KMS-11 (cell line): ENCODE measurements around the gene VSIG1.

ENCODE experiments used
- H2AFZ ChIP-seq: fragments of 200-600 bp; sonication (generic); 2 replicates; pipeline ENCODE4 v1.6.1; 2016; ENCODE audit warnings: antibody characterized with exemption, mixed run types, low read depth
- H3K27ac ChIP-seq: fragments of 200-600 bp; sonication (generic); 2 replicates; pipeline ENCODE4 v1.6.1; 2016; ENCODE audit warnings: mild to moderate bottlenecking, mixed run types
- H3K27me3 ChIP-seq: fragments of 200-600 bp; sonication (generic); 2 replicates; pipeline ENCODE4 v1.6.1; 2017; ENCODE audit warnings: mild to moderate bottlenecking, low read depth, mixed run types, moderate library complexity; ENCODE audit not compliant: insufficient read depth
- H3K36me3 ChIP-seq: fragments of 200-600 bp; sonication (generic); 2 replicates; pipeline ENCODE4 v1.6.1; 2017; ENCODE audit warnings: mild to moderate bottlenecking, mixed run types; ENCODE audit not compliant: insufficient read depth
- H3K4me1 ChIP-seq: fragments of 200-600 bp; sonication (generic); 2 replicates; pipeline ENCODE4 v1.6.1; 2016; ENCODE audit warnings: mild to moderate bottlenecking, low read depth, mixed run types; ENCODE audit not compliant: poor library complexity, severe bottlenecking
- H3K4me2 ChIP-seq: fragments of 200-600 bp; sonication (generic); 2 replicates; pipeline ENCODE4 v1.7.0; 2016; ENCODE audit warnings: mild to moderate bottlenecking, mixed run types
- H3K4me3 ChIP-seq: fragments of 200-600 bp; sonication (generic); IDR thresholded peaks from 2 replicates; pipeline ENCODE4 v1.6.1; 2017; ENCODE audit warnings: low read depth, low read length, mixed read lengths; ENCODE audit not compliant: insufficient read depth
- H3K79me2 ChIP-seq: fragments of 200-600 bp; sonication (generic); 2 replicates; pipeline ENCODE4 v1.6.1; 2016; ENCODE audit warnings: low read depth, mixed run types; ENCODE audit not compliant: insufficient read depth
- H3K9ac ChIP-seq: fragments of 200-600 bp; sonication (generic); 2 replicates; pipeline ENCODE4 v1.6.1; 2016; ENCODE audit warnings: mild to moderate bottlenecking, mixed run types
- H4K20me1 ChIP-seq: fragments of 200-600 bp; sonication (generic); 2 replicates; pipeline ENCODE4 v1.6.1; 2016; ENCODE audit warnings: mild to moderate bottlenecking, mixed run types; ENCODE audit not compliant: insufficient read depth
- CTCF ChIP-seq: fragments of 200-600 bp; sonication (generic); conservative IDR thresholded peaks from 2 replicates; pipeline ENCODE4 v1.6.1; 2017; ENCODE audit warnings: low read depth, mild to moderate bottlenecking, antibody characterized with exemption, low read length, moderate library complexity, mixed read lengths

VSIG1 gene

GRCh38 chrX:108064613-108065012 is 19.7 kb downstream of the VSIG1 start:
- no peak overlapping the region for H3K4me2 ChIP-seq
- no peak for TF ChIP-seq CTCF
- H3K27ac ChIP-seq: no peak overlapping the region
- no peaks in the 10 kb centered on the region for H3K27me3 ChIP-seq
- H3K36me3 ChIP-seq: no peaks in the 10 kb centered on the region
- no peaks in the 10 kb centered on the region for H3K79me2 ChIP-seq
- no peak overlapping the region for H3K4me3 ChIP-seq
- no peak overlapping the region for H3K9ac ChIP-seq
- H2AFZ ChIP-seq: no peak overlapping the region
- no peaks in the 10 kb centered on the region for H4K20me1 ChIP-seq
- H3K4me1 ChIP-seq: no peaks in the 10 kb centered on the region

- H3K4me2 ChIP-seq: no peak overlapping the region
- H3K79me2 ChIP-seq: no peaks in the 10 kb centered on the region
- no peak overlapping the region for H3K4me3 ChIP-seq
- no peak overlapping the region for H2AFZ ChIP-seq
- H3K27me3 ChIP-seq: no peaks in the 10 kb centered on the region
- TF ChIP-seq CTCF: no peak
- H3K36me3 ChIP-seq: no peaks in the 10 kb centered on the region
- no peaks in the 10 kb centered on the region for H3K4me1 ChIP-seq
- no peak overlapping the region for H3K27ac ChIP-seq
- no peak overlapping the region for H3K9ac ChIP-seq
- no peaks in the 10 kb centered on the region for H4K20me1 ChIP-seq
Observed at GRCh38 chrX:108068121-108068520, 23.3 kb downstream of the VSIG1 start.

GRCh38 chrX:108070891-108071290 is 26.0 kb downstream of the VSIG1 start:
- no peak for TF ChIP-seq CTCF
- no peaks in the 10 kb centered on the region for H3K27me3 ChIP-seq

GRCh38 chrX:108071578-108071977 is 26.7 kb downstream of the VSIG1 start:
- H2AFZ ChIP-seq: no peak overlapping the region
- no peak overlapping the region for H3K4me2 ChIP-seq

More at GRCh38 chrX:108070891-108071290, 26.0 kb downstream of the VSIG1 start:
- Histone ChIP-seq H3K4me1 (no peaks in the 10 kb centered on the region), H3K79me2 (no peaks in the 10 kb centered on the region), H3K27ac (no peak overlapping the region), H3K36me3 (no peaks in the 10 kb centered on the region), H3K4me3 (no peak overlapping the region), H4K20me1 (no peaks in the 10 kb centered on the region), H3K9ac (no peak overlapping the region), H3K4me2 (no peak overlapping the region), H2AFZ (no peak overlapping the region)

More at GRCh38 chrX:108071578-108071977, 26.7 kb downstream of the VSIG1 start:
- Histone ChIP-seq H3K4me3 (no peak overlapping the region), H4K20me1 (no peaks in the 10 kb centered on the region), H3K27me3 (no peaks in the 10 kb centered on the region), H3K79me2 (no peaks in the 10 kb centered on the region), H3K9ac (no peak overlapping the region), H3K4me1 (no peaks in the 10 kb centered on the region), H3K36me3 (no peaks in the 10 kb centered on the region), H3K27ac (no peak overlapping the region)
- no peak for TF ChIP-seq CTCF
